Activated T-cell treated with anti-CD3 and anti-CD28 coated beads, Interleukin-2, amount 50 U/mL, for 72 hours (primary cell): ENCODE data around the gene UFSP1. TPM values are rescaled to one million over a fixed set of nuclear protein-coding genes. Genes with fewer than 3 reads are reported as not detected.
"Not testable (repeated sequence)": the region's sequence is repeated elsewhere in the genome, so short reads cannot be mapped to it uniquely, and the experiment has no call there.

Experiments used
- ATAC-seq, 2 donors: fragments of 150-1000 bp; cut with Tn5 transposase; replicated peaks in 1 of 2; 2 replicates each; pipeline ENCODE4 v1.10.0; 2021; ENCODE audit warnings: moderate library complexity in 2 of 2, mild to moderate bottlenecking in 1 of 2
- DNase-seq, 2 donors: peaks; one replicate each; pipeline ENCODE4 v3.0.0; 2021 to 2022; ENCODE audit warnings: mixed read lengths in 1 of 2
- H3K27ac Mint-ChIP-seq: one replicate; pipeline ENCODE4 v1.8.0; 2022; ENCODE audit warnings: mild to moderate bottlenecking, moderate library complexity, mixed read lengths
- H3K27me3 Mint-ChIP-seq: one replicate; pipeline ENCODE4 v1.8.0; 2022; ENCODE audit warnings: low read depth, mixed read lengths
- H3K36me3 Mint-ChIP-seq, 2 donors: one replicate each; pipeline ENCODE4 v1.8.0; 2022; ENCODE audit warnings: mixed read lengths in 2 of 2, mild to moderate bottlenecking in 1 of 2; ENCODE audit not compliant: insufficient read depth in 2 of 2
- H3K4me1 Mint-ChIP-seq: one replicate; pipeline ENCODE4 v1.8.0; 2022; ENCODE audit warnings: low read depth, mixed read lengths
- H3K4me3 Mint-ChIP-seq, 2 donors: one replicate each; pipeline ENCODE4 v1.8.0; 2022; ENCODE audit warnings: mild to moderate bottlenecking in 2 of 2, mixed read lengths in 2 of 2, moderate library complexity in 2 of 2
- H3K9me3 Mint-ChIP-seq, 2 donors: one replicate each; pipeline ENCODE4 v1.8.0; 2022; ENCODE audit warnings: mixed read lengths in 2 of 2
- total RNA-seq, 2 donors: library from RNA; stranded (reverse); gene quantifications; one replicate each; pipeline ENCODE4 v1.2.3, GENCODE V29; 2022

UFSP1 gene
- total RNA-seq, 2 donors from 2014 or later: 0.34 to 0.83 TPM

GRCh38 chr7:100855515-100855914 lies 34.0 kb downstream of the UFSP1 start:
- H3K4me1 Mint-ChIP-seq: peaks cover 7% of the 10 kb centered on the region
- DNase-seq (no peak), ATAC-seq (no peak)
- H3K27ac Mint-ChIP-seq: no peak overlapping the region
- H3K9me3 Mint-ChIP-seq: no peaks in the 10 kb centered on the region
- no peaks in the 10 kb centered on the region for H3K27me3 Mint-ChIP-seq
- H3K36me3 Mint-ChIP-seq: no peaks in the 10 kb centered on the region
- no peak overlapping the region for H3K4me3 Mint-ChIP-seq

GRCh38 chr7:100854899-100855298 lies 34.6 kb downstream of the UFSP1 start:
- not testable (repeated sequence) for H3K36me3 Mint-ChIP-seq, H3K27ac Mint-ChIP-seq, H3K4me1 Mint-ChIP-seq, DNase-seq, H3K27me3 Mint-ChIP-seq, ATAC-seq, H3K9me3 Mint-ChIP-seq, H3K4me3 Mint-ChIP-seq

GRCh38 chr7:100854146-100854895 lies 35.2 kb downstream of the UFSP1 start:
- no peaks in the 10 kb centered on the region for H3K36me3 Mint-ChIP-seq
- H3K4me3 Mint-ChIP-seq: peak overlapping the region; percentile 94 to 96
- no peaks in the 10 kb centered on the region for H3K27me3 Mint-ChIP-seq
- H3K9me3 Mint-ChIP-seq: no peaks in the 10 kb centered on the region
- peaks cover 7% of the 10 kb centered on the region for H3K4me1 Mint-ChIP-seq
- DNase-seq (no peak), ATAC-seq (no peak)
- H3K27ac Mint-ChIP-seq: no peak overlapping the region

GRCh38 chr7:100852048-100852872 lies 37.3 kb downstream of the UFSP1 start, which contains the start of gene SLC12A9:
Gene SLC12A9 (plus strand): TSS chr7:100852713. CDS start chr7:100854198, 1,485 bp downstream.
- Mint-ChIP-seq H3K9me3 (no peaks in the 10 kb centered on the region), H3K4me3 (peak within 1 kb of the TSS; percentile 94 to 96), H3K36me3 (no peaks in the 10 kb centered on the region), H3K4me1 (peaks cover 7% of the 10 kb centered on the region), H3K27ac (peak within 1 kb of the TSS; percentile 73), H3K27me3 (no peaks in the 10 kb centered on the region)
- ATAC-seq (peak; percentile 98 to 99), DNase-seq (peak; percentile 93)

- Mint-ChIP-seq H3K36me3 (no peaks in the 10 kb centered on the region), H3K9me3 (no peaks in the 10 kb centered on the region), H3K4me1 (no peaks in the 10 kb centered on the region), H3K27me3 (no peaks in the 10 kb centered on the region), H3K27ac (no peak overlapping the region), H3K4me3 (no peak overlapping the region)
- no peak for DNase-seq
- ATAC-seq: no peak
Measured at GRCh38 chr7:100847360-100847759, 42.2 kb downstream of the UFSP1 start.

GRCh38 chr7:100840470-100841100 lies 48.9 kb downstream of the UFSP1 start:
- Mint-ChIP-seq H3K36me3 (no peaks in the 10 kb centered on the region), H3K9me3 (no peaks in the 10 kb centered on the region), H3K4me3 (no peak overlapping the region), H3K27ac (no peak overlapping the region), H3K27me3 (no peaks in the 10 kb centered on the region), H3K4me1 (peaks cover 11% of the 10 kb centered on the region)
- DNase-seq (no peak), ATAC-seq (no peak)

GRCh38 chr7:100839361-100839760 lies 50.2 kb downstream of the UFSP1 start:
- no peaks in the 10 kb centered on the region for H3K36me3 Mint-ChIP-seq
- H3K27ac Mint-ChIP-seq: no peak overlapping the region
- DNase-seq: no peak
- H3K4me1 Mint-ChIP-seq: peaks cover 11% of the 10 kb centered on the region
- H3K4me3 Mint-ChIP-seq: no peak overlapping the region
- no peaks in the 10 kb centered on the region for H3K9me3 Mint-ChIP-seq
- ATAC-seq: no peak
- H3K27me3 Mint-ChIP-seq: no peaks in the 10 kb centered on the region

Other genes with a start within 250 kb of the UFSP1 start
- gene TFR2, start 248.2 kb downstream of the UFSP1 start, total RNA-seq: 1 to 10 TPM; 4.7 to 5.8 TPM
- not detected for gene ACTL6B, start 233.3 kb downstream of the UFSP1 start, total RNA-seq
- gene GNB2, start 216.0 kb downstream of the UFSP1 start, total RNA-seq: 100 to 1,000 TPM; 196 to 198 TPM
- gene GIGYF1, start 195.5 kb downstream of the UFSP1 start, total RNA-seq: 10 to 100 TPM; 51.5 to 53.2 TPM
- gene POP7, start 183.6 kb downstream of the UFSP1 start, total RNA-seq: 10 to 100 TPM; 33.3 to 40.9 TPM
- gene EPO, start 169.2 kb downstream of the UFSP1 start, total RNA-seq: under 1 TPM in 1 of 2 donors, not detected in 1; 0.19 TPM
- gene ZAN, start 156.1 kb downstream of the UFSP1 start, total RNA-seq: not detected
- gene EPHB4, start 62.2 kb downstream of the UFSP1 start, total RNA-seq: 1 to 10 TPM; 2.4 to 3.4 TPM
- 10 to 100 TPM; 17.6 to 20.1 TPM for gene SLC12A9, start 37.0 kb downstream of the UFSP1 start, total RNA-seq
- 10 to 100 TPM; 28.3 to 31.5 TPM for gene TRIP6, start 22.3 kb downstream of the UFSP1 start, total RNA-seq
- gene SRRT, start 14.6 kb downstream of the UFSP1 start, total RNA-seq: 100 to 1,000 TPM; 140 to 145 TPM
- gene ACHE, start 6.2 kb upstream of the UFSP1 start, total RNA-seq: under 1 TPM; 0.16 to 0.41 TPM
- not detected for gene MUC3A, start 59.8 kb upstream of the UFSP1 start, total RNA-seq
- 1 to 10 TPM in 1 of 2 donors, not detected in 1; 1.6 TPM for gene MUC12, start 79.8 kb upstream of the UFSP1 start, total RNA-seq
- gene MUC17, start 130.4 kb upstream of the UFSP1 start, total RNA-seq: not detected
- gene TRIM56, start 195.8 kb upstream of the UFSP1 start, total RNA-seq: 10 to 100 TPM; 44.5 to 50.2 TPM
- gene SERPINE1, start 237.4 kb upstream of the UFSP1 start, total RNA-seq: under 1 TPM in 1 of 2 donors, not detected in 1; 0.14 TPM